ENCODE results near the gene RUNX3.
A peak's percentile ranks its signal among the peaks of the same experiment; 100 is the strongest.

- TF ChIP-seq TAF1 (IDR thresholded peaks at IDR 0.05; ENCODE audit: borderline replicate concordance, low read depth, low read length) = no peak
- TF ChIP-seq POLR2AphosphoS5 (IDR thresholded peaks at IDR 0.05; ENCODE audit: low read depth, low read length) = peak; percentile 20; the same call in 1 of the 2 replicates
- no peak for TF ChIP-seq POLR2A (IDR thresholded peaks at IDR 0.05; ENCODE audit: low read depth, low read length)
Measured at GRCh38 chr1:24901791-24902470, 28.1 kb downstream of the RUNX3 start.

Data from GM12892 (cell line).